B cell (primary cell): ENCODE data around the gene ZNF346.

ENCODE experiments used
- EZH2 ChIP-seq: IDR thresholded peaks from 2 replicates; pipeline ENCODE4 v1.6.1; 2012; ENCODE audit warnings: borderline replicate concordance, low read depth, mild to moderate bottlenecking, moderate library complexity, low read length; ENCODE audit not compliant: insufficient read depth, poor library complexity, severe bottlenecking
- TF ChIP-seq, protein P1 (sequence below): fragments of 200-600 bp; IDR thresholded peaks from one replicate; pipeline ENCODE4 v1.8.0; 2022; ENCODE audit warnings: antibody characterized with exemption, mild to moderate bottlenecking

DNA sequence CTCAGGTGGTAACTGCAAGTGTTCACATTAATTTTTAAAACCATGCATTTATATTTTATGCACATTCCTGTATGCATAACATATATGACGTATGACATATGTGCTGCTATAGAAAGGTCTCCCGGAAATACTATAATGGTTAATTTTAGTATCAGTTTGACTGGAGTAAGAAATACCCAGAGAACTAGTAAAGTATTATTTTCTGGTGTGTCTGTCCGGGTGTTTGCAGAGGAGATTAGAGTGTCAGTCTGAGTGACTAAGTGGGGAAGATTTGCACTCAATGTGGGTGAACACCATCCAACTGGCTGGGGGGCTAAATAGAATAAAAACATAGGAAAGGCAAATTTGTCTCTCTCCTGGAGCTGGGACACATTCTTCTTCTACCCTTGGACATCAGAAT, 42.8 kb upstream of the ZNF346 start:
- TF ChIP-seq, protein P1, sequence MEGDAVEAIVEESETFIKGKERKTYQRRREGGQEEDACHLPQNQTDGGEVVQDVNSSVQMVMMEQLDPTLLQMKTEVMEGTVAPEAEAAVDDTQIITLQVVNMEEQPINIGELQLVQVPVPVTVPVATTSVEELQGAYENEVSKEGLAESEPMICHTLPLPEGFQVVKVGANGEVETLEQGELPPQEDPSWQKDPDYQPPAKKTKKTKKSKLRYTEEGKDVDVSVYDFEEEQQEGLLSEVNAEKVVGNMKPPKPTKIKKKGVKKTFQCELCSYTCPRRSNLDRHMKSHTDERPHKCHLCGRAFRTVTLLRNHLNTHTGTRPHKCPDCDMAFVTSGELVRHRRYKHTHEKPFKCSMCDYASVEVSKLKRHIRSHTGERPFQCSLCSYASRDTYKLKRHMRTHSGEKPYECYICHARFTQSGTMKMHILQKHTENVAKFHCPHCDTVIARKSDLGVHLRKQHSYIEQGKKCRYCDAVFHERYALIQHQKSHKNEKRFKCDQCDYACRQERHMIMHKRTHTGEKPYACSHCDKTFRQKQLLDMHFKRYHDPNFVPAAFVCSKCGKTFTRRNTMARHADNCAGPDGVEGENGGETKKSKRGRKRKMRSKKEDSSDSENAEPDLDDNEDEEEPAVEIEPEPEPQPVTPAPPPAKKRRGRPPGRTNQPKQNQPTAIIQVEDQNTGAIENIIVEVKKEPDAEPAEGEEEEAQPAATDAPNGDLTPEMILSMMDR = no peak
- TF ChIP-seq EZH2 = no peak
